HG02885 (cell line): Measurements from ENCODE around the gene OR52E1.

Source experiments
- ATAC-seq: cut with Tn5 transposase; IDR thresholded peaks from one replicate; pipeline ENCODE4 v1.9.1; 2021; ENCODE audit warnings: mild to moderate bottlenecking; ENCODE audit not compliant: unreplicated experiment, poor library complexity

The OR52E1 gene

GRCh38 chr11:5107285-5107684, 37.9 kb downstream of the OR52E1 start:
- no peak for ATAC-seq

- no peak for ATAC-seq
These were observed 46.0 kb downstream of the OR52E1 start for GRCh38 chr11:5115339-5115738.

- no peak for ATAC-seq
These were observed 48.2 kb downstream of the OR52E1 start for GRCh38 chr11:5117588-5117987.

DNA sequence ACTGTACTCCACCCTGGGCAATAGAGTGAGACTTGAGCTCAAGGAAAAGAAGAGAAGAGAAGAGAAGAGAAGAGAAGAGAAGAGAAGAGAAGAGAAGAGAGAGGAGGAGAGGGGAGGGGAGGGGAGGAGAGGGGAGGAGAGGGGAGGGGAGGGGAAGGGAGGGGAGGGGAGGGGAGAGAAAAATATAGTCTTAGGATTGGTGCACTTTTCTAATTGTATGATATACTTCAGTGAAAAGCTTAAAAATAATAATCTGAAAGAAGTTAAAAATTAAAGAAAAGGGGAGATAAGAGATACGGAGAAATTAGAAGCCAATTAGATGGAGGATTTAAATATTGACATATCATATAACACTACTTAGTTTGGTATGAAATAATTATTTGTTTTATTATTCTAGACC, 49.5 kb downstream of the OR52E1 start:
- no peak for ATAC-seq
